Measurements from ENCODE around the gene PDK3.

PDK3 gene

DNA sequence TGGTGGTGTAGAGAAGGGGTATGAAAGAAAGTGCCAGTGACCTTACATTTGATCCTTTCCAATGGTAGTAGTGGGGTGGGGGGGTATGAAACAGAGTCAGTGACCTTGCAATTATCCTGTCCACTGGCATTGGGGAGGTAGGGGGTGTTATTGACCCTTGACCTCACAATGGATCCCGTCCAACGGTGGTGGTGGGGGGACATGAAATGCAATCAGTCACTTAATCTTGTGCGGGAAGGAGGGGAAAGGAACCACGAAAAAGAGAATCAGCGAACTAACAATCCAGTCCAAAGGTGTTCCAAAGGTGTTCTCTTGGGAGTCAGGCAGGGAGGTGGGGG, 619 bp upstream of the PDK3 start:
- peaks cover 19% of the 10 kb centered on the region for H3K4me1 Mint-ChIP-seq
- H3K9me3 Mint-ChIP-seq = no peaks in the 10 kb centered on the region
- H3K27me3 Mint-ChIP-seq = no peaks in the 10 kb centered on the region
- H3K27ac Mint-ChIP-seq = peak overlapping the region; percentile 90
- peak overlapping the region; percentile 86 for H3K4me3 Mint-ChIP-seq
- ATAC-seq (ENCODE audit: low read depth) (no peak), DNase-seq (ENCODE audit: low spot score in 2 of 2) (no peak)
- H3K36me3 Mint-ChIP-seq = peaks cover 1% of the 10 kb centered on the region

DNA sequence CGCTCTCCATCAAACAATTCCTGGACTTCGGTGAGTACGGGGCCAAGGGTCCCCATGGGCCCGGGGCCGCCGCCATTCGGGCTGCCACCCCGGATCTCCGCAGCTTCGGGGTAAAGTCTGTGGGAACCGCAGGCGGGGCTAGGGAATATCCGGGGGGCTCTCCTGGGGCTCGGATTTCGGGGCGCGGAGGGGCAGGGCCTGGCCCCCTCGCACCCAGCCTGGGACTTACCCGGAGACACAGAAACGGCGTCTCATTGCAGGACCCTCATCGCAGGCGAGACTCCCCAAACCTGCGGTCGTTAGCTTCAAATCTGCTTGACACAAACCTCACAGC, 413 bp downstream of the PDK3 start:
- Mint-ChIP-seq H3K27me3 (no peaks in the 10 kb centered on the region), H3K9me3 (no peaks in the 10 kb centered on the region), H3K27ac (peak overlapping the region; percentile 85), H3K4me1 (peaks cover 19% of the 10 kb centered on the region), H3K36me3 (peaks cover 1% of the 10 kb centered on the region), H3K4me3 (peak overlapping the region; percentile 86)
- no peak for DNase-seq (ENCODE audit: low spot score in 2 of 2)
- peak; percentile 4 for ATAC-seq (ENCODE audit: low read depth)

DNA sequence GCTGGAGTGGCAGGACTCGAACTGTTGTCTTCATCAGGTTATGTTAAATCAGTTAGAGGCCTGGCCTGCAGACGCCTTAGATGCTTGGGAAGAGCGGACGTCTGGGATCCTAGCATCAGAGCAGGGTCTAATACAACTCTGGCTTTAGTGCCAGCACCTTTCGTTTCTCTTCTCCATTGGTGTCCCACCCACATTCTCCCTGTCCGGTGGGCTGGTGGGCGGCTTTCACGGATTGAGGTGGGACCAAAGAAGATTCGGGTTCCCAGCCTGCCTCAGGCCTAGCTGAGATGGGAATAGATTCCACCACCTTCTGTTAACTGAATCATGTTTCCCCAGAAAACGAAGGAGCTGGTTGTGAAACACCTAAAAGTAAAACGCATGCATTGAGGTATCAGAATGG, 939 bp downstream of the PDK3 start:
- ATAC-seq (ENCODE audit: low read depth) (no peak), DNase-seq (ENCODE audit: low spot score in 2 of 2) (no peak)
- H3K36me3 Mint-ChIP-seq = peaks cover 1% of the 10 kb centered on the region
- H3K4me3 Mint-ChIP-seq = peak overlapping the region; percentile 86
- H3K9me3 Mint-ChIP-seq = no peaks in the 10 kb centered on the region
- peaks cover 20% of the 10 kb centered on the region for H3K4me1 Mint-ChIP-seq
- H3K27me3 Mint-ChIP-seq = no peaks in the 10 kb centered on the region
- H3K27ac Mint-ChIP-seq = peak overlapping the region; percentile 85

DNA sequence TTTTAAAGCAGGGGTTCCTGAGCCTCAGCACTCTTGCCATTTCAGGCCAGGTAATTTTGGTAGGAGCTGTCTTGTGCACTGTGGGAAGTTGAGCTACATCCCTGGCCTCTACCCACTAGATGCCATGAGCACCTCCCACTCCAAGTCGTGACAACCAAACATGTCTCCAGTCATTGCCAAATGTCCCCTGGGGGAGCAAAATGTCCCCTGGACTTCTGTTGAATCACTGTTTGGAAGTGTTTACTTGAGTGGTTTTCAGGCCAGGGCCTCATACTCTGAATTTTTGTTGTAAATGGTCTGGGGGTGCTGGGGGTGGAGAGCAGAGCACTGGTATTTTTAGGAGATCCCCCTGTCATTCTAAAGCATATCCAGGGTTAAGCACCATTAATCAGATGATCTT, 3.2 kb downstream of the PDK3 start:
- no peaks in the 10 kb centered on the region for H3K9me3 Mint-ChIP-seq
- H3K27ac Mint-ChIP-seq = peak overlapping the region; percentile 58
- peaks cover 23% of the 10 kb centered on the region for H3K4me1 Mint-ChIP-seq
- peaks cover 1% of the 10 kb centered on the region for H3K36me3 Mint-ChIP-seq
- ATAC-seq (ENCODE audit: low read depth) = no peak
- DNase-seq (ENCODE audit: low spot score in 2 of 2) = no peak
- no peaks in the 10 kb centered on the region for H3K27me3 Mint-ChIP-seq
- no peak overlapping the region for H3K4me3 Mint-ChIP-seq

DNA sequence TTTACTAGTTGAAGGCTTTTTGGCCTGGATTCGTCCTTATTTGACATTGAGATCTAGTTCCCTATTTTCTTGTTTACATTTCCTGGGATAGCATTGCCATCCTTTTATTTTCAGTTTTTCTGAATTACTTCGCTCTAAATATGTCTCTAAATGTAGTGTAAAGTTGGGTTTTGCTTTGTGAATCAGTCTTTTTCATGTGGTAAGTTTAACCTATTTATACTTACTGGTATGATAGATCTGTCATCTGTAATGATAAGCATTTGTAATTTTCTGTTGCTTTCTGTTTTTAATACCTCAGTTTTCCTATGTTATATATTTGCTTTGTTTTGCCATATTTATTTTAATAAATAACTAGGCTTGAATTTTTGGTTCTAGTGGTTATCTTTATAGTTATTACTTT, 6.7 kb downstream of the PDK3 start:
- peak overlapping the region; percentile 35 for H3K4me3 Mint-ChIP-seq
- no peaks in the 10 kb centered on the region for H3K27me3 Mint-ChIP-seq
- H3K36me3 Mint-ChIP-seq = peaks cover 1% of the 10 kb centered on the region
- DNase-seq (ENCODE audit: low spot score in 2 of 2) (no peak), ATAC-seq (ENCODE audit: low read depth) (no peak)
- peaks cover 26% of the 10 kb centered on the region for H3K4me1 Mint-ChIP-seq
- peak overlapping the region; percentile 50 for H3K27ac Mint-ChIP-seq
- peaks cover 1% of the 10 kb centered on the region for H3K9me3 Mint-ChIP-seq

DNA sequence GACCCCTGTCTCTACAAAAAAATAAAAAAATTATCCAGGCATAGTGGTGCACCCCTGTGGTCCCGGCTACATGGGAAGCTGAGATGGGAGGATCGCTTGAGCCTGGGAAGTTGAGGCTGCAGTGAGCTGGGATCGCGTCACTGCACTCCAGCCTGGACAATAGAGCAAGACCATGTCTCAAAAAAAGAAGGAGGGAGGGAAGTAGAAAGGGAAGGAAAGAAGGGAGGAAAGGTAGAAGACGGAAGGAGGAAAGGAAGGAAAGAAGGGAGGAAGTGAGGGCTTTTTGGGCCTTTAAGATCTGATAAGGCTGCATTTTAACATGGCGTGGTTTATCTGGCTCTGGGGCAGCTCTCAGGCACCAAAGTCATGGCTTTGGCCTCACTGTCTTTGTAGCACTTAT, 10.4 kb downstream of the PDK3 start:
- DNase-seq (ENCODE audit: low spot score in 2 of 2) = no peak
- Mint-ChIP-seq H3K27ac (peak overlapping the region; percentile 68), H3K36me3 (no peaks in the 10 kb centered on the region), H3K4me1 (peaks cover 36% of the 10 kb centered on the region), H3K4me3 (no peak overlapping the region), H3K9me3 (peaks cover 1% of the 10 kb centered on the region), H3K27me3 (no peaks in the 10 kb centered on the region)
- no peak for ATAC-seq (ENCODE audit: low read depth)

GRCh38 chrX:24478509-24478908, 13.4 kb downstream of the PDK3 start:
- Mint-ChIP-seq H3K36me3 (no peaks in the 10 kb centered on the region), H3K27me3 (no peaks in the 10 kb centered on the region), H3K4me3 (peak overlapping the region; percentile 83), H3K27ac (peak overlapping the region; percentile 98), H3K9me3 (peaks cover 1% of the 10 kb centered on the region), H3K4me1 (peaks cover 30% of the 10 kb centered on the region)
- DNase-seq (ENCODE audit: low spot score in 2 of 2) (no peak), ATAC-seq (ENCODE audit: low read depth) (no peak)

- no peaks in the 10 kb centered on the region for H3K36me3 Mint-ChIP-seq
- H3K27ac Mint-ChIP-seq = peak overlapping the region; percentile 98
- DNase-seq (ENCODE audit: low spot score in 2 of 2) (peak; percentile 40 to 65), ATAC-seq (ENCODE audit: low read depth) (peak; percentile 92)
- no peaks in the 10 kb centered on the region for H3K27me3 Mint-ChIP-seq
- peak overlapping the region; percentile 83 for H3K4me3 Mint-ChIP-seq
- peaks cover 1% of the 10 kb centered on the region for H3K9me3 Mint-ChIP-seq
- peaks cover 29% of the 10 kb centered on the region for H3K4me1 Mint-ChIP-seq
Observed at GRCh38 chrX:24479924-24480323, 14.8 kb downstream of the PDK3 start.

- Mint-ChIP-seq H3K36me3 (no peaks in the 10 kb centered on the region), H3K9me3 (peaks cover under 1% of the 10 kb centered on the region), H3K27me3 (no peaks in the 10 kb centered on the region), H3K4me1 (peaks cover 28% of the 10 kb centered on the region), H3K27ac (peak overlapping the region; percentile 98), H3K4me3 (peak overlapping the region; percentile 83)
- DNase-seq (ENCODE audit: low spot score in 2 of 2) = no peak
- peak; percentile 53 for ATAC-seq (ENCODE audit: low read depth)
Observed at GRCh38 chrX:24480400-24480865, 15.3 kb downstream of the PDK3 start.

DNA sequence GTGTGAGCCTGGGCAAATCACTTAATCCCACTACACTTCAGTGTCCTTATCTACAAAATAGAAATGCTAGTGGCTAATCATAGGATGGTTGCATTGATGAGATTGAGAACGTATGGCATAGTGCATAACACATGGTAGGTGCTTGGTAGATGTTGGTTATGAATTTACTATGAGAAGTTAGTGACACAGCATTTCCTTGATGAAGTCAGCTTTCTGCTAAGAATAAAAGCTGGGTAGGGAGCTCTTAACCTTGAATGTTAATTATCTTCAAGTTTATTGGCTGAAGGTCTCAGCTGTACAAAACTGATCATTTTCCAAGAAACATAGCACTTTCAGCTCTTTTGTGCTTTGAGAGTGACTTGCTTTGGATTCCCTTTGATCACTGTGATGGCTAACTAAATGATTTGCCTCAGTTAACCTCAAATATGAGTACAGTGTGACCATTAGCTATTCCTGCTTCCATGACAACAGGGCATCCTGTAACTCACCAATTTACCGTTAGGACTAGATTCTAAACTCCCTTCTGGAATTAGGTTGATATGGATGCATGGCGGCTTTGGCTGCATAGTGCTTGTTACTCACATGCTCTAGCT, 17.8 kb downstream of the PDK3 start:
- peaks cover 17% of the 10 kb centered on the region for H3K4me1 Mint-ChIP-seq
- no peaks in the 10 kb centered on the region for H3K27me3 Mint-ChIP-seq
- no peaks in the 10 kb centered on the region for H3K9me3 Mint-ChIP-seq
- H3K27ac Mint-ChIP-seq = peak overlapping the region; percentile 98
- ATAC-seq (ENCODE audit: low read depth) (no peak), DNase-seq (ENCODE audit: low spot score in 2 of 2) (no peak)
- H3K4me3 Mint-ChIP-seq = no peak overlapping the region
- H3K36me3 Mint-ChIP-seq = no peaks in the 10 kb centered on the region

DNA sequence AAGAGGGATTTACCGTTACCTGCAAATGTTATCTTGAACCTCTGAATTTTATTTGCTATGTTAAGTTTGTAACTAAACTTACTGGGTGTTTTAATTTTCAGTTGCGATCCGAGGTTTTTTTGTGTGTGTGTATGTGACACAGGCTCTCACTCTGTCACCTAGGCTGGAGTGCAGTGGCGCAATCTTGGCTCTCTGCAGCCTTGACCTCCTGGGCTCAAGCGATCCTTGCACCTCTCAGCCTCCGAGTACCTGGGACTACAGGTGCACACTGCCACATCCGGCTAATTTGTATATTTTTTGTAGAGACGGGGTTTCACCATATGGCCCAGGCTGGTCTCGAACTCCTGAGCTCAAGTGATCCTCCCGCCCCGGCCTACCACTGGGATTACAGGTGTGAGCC, 18.5 kb downstream of the PDK3 start:
- H3K27ac Mint-ChIP-seq = no peak overlapping the region
- no peak for DNase-seq (ENCODE audit: low spot score in 2 of 2)
- no peaks in the 10 kb centered on the region for H3K27me3 Mint-ChIP-seq
- peaks cover 15% of the 10 kb centered on the region for H3K4me1 Mint-ChIP-seq
- no peak overlapping the region for H3K4me3 Mint-ChIP-seq
- no peak for ATAC-seq (ENCODE audit: low read depth)
- H3K9me3 Mint-ChIP-seq = no peaks in the 10 kb centered on the region
- no peaks in the 10 kb centered on the region for H3K36me3 Mint-ChIP-seq

DNA sequence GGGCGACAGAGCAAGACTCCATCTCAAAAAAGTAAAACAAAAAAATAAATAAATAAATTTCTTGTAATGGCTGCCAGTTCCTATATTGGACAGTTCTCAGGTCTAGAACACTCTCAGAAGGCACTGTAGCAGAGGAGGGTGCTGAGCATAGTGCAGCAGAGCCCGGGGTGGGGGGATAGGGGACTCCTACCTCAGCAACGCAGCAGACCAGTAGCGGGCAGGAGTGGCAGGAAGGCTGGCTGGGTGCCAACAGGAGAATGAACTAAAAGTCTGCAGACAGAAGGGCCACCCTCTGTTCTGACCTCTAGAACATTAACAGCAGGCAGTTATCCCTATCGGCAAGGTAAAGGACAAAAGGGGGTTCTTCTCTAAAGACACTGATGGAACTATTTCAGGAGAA, 20.2 kb downstream of the PDK3 start:
- Mint-ChIP-seq H3K36me3 (no peaks in the 10 kb centered on the region), H3K4me1 (peaks cover 6% of the 10 kb centered on the region), H3K9me3 (no peaks in the 10 kb centered on the region), H3K27ac (no peak overlapping the region), H3K27me3 (no peaks in the 10 kb centered on the region), H3K4me3 (no peak overlapping the region)
- no peak for ATAC-seq (ENCODE audit: low read depth)
- no peak for DNase-seq (ENCODE audit: low spot score in 2 of 2)

GRCh38 chrX:24485976-24486680, 21.0 kb downstream of the PDK3 start:
- Mint-ChIP-seq H3K4me1 (peaks cover 6% of the 10 kb centered on the region), H3K36me3 (no peaks in the 10 kb centered on the region), H3K27me3 (no peaks in the 10 kb centered on the region), H3K9me3 (no peaks in the 10 kb centered on the region), H3K27ac (no peak overlapping the region), H3K4me3 (no peak overlapping the region)
- DNase-seq (ENCODE audit: low spot score in 2 of 2) (no peak), ATAC-seq (ENCODE audit: low read depth) (no peak)

DNA sequence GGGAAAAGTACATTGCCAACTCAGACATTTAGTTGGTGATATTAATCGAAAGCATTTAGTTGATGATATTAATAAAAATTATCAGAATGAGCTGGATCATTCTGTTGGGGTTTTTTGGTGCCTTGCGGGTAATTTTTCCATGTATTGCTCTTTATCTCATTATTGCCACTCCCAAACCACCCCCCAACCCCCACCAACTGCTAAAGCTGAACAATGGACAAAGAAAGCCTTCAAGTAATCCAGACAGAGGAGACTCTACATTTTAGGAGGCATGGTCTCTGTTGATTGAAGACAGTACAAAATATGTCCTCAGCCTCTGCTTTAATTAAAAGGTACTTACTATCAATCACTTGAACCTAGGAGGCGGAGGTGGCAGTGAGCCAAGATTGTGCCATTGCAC, 22.5 kb downstream of the PDK3 start:
- no peak overlapping the region for H3K4me3 Mint-ChIP-seq
- no peaks in the 10 kb centered on the region for H3K36me3 Mint-ChIP-seq
- no peaks in the 10 kb centered on the region for H3K9me3 Mint-ChIP-seq
- ATAC-seq (ENCODE audit: low read depth) = no peak
- no peaks in the 10 kb centered on the region for H3K27me3 Mint-ChIP-seq
- H3K4me1 Mint-ChIP-seq = peaks cover 4% of the 10 kb centered on the region
- no peak for DNase-seq (ENCODE audit: low spot score in 2 of 2)
- no peak overlapping the region for H3K27ac Mint-ChIP-seq

DNA sequence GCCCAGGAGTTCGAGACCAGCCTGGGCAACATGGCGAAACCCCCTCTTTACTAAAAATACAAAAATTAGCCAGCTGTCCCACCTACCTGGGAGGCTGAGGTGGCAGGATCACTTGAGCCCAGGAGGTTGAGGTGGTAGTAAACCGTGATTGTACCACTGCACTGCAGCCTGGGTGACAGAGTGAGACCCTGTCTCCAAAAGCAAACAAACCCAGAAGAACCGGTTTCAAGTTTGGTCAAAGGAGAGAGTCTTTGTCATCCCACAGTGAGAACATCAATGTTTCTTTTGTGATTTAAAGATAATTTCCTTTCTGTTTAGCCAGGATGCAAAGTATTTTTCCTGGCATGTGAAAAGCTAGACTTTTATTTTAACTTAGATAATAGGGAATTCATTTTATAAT, 26.7 kb downstream of the PDK3 start:
- Mint-ChIP-seq H3K36me3 (peaks cover 2% of the 10 kb centered on the region), H3K4me1 (peaks cover 3% of the 10 kb centered on the region), H3K27ac (no peak overlapping the region), H3K4me3 (no peak overlapping the region), H3K9me3 (no peaks in the 10 kb centered on the region), H3K27me3 (no peaks in the 10 kb centered on the region)
- DNase-seq (ENCODE audit: low spot score in 2 of 2) (no peak), ATAC-seq (ENCODE audit: low read depth) (no peak)
